Amniotic epithelial cell (primary cell): Measurements from ENCODE around the gene RYR1.
"Not testable (repeated sequence)": the region's sequence is repeated elsewhere in the genome, so short reads cannot be mapped to it uniquely, and the experiment has no call there.

Experiments used
- DNase-seq: peaks from one replicate; pipeline ENCODE4 v3.0.0-alpha.2; 2010; ENCODE audit warnings: low read depth

The RYR1 gene

DNA sequence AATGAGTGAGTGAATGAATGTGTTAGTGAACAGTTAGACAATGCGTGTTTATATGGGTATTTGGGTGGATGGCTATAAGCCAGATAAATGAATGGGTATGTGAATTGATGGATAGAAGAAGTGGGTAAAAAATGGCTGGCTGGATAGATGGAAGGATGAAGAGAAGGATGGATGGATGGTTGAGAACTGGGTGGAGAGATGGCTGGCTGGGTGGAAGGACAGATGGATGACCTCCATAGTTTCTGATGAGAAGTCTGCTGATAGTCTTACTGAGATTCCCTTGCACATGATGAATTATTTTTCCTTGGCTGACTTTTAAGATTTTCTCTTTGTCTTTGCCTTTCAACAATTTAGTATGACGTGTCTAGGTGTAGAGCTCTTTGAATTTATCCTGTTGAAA, 57.4 kb downstream of the RYR1 start:
- no peak for DNase-seq

DNA sequence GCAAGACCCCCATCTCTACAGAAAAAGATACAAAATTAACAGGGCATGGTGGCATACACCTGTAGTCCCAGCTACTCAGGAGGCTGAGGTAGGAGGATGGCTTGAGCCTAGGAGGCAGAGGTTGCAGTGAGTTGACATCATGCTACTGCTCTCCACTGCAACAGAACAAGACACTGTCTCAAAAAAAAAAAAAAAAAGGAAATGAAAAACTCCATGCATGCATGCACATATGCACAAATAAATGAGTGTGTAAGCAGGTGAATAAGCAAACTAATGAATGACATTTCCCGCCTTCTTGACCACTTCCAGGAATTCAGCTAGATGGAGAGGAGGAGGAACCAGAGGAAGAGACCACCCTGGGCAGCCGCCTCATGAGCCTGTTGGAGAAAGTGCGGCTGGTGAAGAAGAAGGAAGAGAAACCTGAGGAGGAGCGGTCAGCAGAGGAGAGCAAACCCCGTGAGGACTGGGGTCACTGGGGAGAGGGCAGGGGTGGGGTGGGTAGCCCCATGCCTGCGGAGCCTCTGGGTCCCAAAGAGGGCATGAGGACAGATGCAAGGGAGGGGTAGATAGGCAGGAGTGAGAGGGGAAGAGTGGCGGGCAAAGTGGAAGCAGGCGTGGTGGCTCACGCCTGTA, 58.8 kb downstream of the RYR1 start:
- no peak for DNase-seq

DNA sequence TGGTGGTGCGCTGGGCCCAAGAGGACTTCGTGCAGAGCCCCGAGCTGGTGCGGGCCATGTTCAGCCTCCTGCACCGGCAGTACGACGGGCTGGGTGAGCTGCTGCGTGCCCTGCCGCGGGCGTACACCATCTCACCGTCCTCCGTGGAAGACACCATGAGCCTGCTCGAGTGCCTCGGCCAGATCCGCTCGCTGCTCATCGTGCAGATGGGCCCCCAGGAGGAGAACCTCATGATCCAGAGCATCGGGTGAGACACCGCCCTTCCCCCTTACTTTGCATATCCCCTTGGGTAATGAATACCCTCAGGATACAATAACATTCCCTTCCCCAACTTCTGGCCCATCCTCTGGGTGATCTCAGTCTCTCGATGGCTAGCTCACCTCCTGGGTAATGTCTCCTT, 60.9 kb downstream of the RYR1 start:
- DNase-seq, result no peak

DNA sequence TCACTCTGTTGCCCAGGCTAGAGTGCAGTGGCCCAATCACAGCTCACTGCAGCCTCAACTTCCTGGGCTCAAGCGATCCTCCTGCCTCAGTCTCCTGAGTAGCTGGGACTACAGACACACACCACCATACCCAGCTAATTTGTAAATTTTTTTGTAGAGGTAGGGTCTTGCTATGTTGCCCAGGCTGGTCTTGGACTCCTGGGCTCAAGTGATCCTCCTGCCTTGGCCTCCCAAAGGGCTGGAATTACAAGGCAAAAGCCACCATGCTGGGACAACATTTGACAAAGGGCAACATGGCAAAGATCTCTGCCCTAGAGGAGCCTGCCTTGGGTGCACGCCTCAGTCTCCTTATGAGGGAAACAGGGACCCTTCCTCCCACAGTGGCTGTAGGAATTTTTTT, 61.9 kb downstream of the RYR1 start:
- DNase-seq, result not testable (repeated sequence)

DNA sequence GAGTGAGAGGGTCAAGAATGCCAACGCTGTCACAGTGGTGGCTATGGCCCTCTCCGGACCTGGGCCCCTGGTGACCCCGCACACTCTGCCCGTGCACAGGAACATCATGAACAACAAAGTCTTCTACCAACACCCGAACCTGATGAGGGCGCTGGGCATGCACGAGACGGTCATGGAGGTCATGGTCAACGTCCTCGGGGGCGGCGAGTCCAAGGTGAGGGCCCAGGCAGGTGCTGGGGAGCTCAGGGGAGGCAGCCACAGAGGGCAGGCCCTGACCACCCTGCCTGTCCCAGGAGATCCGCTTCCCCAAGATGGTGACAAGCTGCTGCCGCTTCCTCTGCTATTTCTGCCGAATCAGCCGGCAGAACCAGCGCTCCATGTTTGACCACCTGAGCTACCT, 62.6 kb downstream of the RYR1 start:
- no peak for DNase-seq

DNA sequence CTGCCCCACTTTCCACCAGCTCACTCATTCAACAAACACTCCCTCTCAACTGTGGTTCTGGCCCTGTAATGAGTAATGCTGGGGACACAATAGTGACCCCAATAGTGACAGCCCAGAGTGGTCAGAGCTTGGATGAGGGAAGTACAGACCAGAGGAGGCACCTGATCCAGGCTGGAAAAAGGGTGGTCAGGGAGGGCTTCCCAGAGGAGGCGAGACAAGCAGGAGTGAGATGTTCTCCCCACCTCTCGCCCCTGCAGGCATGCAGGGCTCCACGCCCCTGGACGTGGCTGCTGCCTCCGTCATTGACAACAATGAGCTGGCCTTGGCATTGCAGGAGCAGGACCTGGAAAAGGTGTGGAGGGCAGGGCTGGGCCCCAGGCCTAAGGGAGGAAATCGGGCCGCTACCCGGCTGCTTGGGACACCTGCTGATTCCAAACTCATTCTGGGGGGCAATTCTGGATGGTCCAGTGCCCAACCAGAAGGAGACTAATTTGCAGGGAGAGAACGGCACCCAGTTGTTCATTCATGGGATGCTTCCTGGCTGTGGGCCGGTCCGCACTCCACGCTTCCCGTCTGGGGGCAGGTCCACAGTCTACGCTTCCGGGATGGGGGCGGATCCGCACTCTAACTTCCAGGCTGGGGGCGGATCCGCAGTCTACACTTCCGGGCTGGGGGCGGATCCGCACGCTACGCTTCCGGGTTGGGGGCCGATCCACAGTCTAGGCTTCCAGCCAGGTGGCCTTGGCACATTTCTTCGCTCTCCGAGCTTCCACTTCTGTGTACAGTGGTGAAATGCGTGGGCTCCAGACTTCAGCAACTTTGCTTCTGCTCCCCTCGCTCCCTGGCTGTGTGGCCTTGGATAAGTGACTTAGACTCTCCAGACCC, 63.4 kb downstream of the RYR1 start:
- no peak for DNase-seq

DNA sequence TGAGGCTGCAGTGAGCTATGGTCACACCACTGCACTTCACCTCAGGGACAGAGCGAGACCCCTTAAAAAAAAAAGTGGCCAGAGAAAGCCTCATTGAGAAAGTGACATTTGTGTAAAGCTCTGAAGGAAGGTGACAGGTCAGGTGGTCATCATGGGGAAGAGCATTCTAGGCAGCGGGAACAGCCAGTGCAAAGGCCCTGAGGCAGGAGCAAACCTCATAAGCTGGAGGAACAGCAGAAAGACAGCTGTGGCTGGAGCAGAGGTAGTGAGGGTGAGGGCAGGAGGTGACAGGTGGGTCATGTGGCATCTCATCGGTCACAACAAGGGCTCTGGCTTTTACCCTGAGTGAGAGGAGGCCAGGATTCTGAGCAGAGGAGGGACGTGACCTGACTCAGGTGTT, 64.4 kb downstream of the RYR1 start:
- no peak for DNase-seq

DNA sequence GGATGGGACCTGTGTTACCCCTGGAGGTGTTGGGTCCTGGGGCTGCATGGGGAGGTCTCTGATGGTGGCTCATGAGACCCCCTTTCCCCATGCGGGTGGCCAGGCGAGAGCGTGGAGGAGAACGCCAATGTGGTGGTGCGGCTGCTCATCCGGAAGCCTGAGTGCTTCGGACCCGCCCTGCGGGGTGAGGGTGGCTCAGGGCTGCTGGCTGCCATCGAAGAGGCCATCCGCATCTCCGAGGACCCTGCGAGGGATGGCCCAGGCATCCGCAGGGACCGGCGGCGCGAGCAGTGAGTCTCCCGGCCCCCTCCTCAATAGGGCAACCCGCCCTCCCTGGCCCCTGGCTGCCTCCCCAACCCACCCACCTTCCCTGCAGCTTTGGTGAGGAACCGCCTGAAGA, 66.0 kb downstream of the RYR1 start:
- DNase-seq, result no peak

DNA sequence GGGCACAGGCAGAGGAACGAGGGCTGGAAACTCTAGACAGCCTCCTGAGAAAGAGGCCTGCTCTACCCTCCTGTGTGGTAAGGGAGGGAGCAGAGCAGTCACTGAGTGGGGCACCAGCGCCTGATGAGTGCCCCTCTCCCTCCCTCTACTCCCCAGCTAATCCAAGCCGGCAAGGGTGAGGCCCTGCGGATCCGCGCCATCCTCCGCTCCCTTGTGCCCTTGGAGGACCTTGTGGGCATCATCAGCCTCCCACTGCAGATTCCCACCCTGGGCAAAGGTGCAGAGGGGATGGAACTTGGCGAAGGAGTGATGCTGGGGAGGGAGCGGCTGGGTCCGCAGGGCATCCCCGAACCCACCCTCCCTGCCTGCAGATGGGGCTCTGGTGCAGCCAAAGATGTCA, 67.0 kb downstream of the RYR1 start:
- DNase-seq, result no peak

DNA sequence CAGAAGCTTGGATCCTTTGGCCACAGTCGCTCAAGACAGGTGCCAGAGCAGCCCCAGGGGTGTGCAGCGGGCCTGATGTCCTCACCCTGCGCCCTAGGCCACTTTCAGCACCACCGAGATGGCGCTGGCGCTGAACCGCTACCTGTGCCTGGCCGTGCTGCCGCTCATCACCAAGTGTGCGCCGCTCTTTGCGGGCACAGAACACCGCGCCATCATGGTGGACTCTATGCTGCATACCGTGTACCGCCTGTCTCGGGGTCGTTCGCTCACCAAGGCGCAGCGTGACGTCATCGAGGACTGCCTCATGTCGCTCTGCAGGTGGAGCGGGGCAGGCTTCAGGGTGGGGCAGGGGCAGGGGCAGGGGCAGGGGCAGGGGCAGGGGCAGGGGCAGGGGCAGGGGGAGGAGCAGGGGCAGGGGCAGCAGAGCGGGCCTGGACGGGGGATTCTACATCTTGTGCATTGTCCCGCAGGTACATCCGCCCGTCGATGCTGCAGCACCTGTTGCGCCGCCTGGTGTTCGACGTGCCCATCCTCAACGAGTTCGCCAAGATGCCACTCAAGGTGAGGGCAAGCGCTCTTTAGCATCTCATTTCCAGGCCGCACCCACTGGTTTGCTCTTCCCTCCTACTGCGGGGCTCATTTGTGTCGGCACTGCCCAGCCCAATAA, 69.1 kb downstream of the RYR1 start:
- DNase-seq, result no peak

DNA sequence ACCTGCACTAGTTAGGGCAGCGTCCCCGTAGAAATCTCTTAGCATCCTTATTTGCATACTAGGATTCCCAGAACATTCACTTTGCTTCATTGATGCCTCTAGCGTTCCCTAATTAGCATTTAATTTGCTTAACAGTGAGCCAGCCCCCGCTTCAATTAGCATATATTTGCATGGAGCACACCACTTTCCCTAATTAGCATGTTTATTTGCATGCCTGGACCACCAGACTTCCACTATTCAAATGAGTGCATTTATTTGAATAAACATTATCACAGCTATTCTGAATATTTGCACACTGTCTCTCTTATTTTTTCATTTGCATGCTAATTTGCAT, 69.6 kb downstream of the RYR1 start:
- no peak for DNase-seq

DNA sequence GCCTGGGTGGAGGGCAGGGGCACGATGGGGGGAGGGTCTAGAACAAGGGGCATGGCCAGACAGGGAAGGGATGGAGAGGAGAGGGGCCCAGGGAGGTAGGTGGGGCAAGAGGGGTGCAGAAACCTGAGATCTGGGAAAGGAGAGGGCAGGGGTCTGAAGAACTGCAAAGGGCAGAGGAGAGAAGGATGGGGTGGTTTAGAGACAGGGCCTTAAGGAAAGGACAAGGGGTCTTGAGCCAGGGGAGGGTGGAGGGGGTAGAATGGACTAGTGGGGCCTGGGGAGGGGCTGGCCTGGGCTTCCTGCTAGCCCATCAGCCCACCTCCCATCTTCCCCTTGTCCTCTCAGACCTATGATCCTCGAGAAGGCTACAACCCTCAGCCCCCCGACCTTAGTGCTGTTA, 72.5 kb downstream of the RYR1 start:
- DNase-seq, result no peak

DNA sequence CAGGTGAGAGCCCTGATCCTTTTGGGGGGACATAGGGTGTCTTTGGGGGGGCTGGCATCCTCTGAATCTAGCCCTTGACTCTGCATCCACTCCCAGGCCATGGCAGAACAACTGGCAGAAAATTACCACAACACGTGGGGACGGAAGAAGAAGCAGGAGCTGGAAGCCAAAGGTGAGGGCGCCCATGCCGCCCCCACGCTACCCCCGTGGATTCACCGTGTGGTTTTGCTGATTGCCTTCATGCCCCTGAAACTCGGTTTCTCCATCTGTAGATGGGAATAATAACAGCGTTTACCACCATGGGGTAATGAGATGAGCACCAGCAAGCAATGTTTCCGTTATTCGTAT, 72.9 kb downstream of the RYR1 start:
- no peak for DNase-seq

DNA sequence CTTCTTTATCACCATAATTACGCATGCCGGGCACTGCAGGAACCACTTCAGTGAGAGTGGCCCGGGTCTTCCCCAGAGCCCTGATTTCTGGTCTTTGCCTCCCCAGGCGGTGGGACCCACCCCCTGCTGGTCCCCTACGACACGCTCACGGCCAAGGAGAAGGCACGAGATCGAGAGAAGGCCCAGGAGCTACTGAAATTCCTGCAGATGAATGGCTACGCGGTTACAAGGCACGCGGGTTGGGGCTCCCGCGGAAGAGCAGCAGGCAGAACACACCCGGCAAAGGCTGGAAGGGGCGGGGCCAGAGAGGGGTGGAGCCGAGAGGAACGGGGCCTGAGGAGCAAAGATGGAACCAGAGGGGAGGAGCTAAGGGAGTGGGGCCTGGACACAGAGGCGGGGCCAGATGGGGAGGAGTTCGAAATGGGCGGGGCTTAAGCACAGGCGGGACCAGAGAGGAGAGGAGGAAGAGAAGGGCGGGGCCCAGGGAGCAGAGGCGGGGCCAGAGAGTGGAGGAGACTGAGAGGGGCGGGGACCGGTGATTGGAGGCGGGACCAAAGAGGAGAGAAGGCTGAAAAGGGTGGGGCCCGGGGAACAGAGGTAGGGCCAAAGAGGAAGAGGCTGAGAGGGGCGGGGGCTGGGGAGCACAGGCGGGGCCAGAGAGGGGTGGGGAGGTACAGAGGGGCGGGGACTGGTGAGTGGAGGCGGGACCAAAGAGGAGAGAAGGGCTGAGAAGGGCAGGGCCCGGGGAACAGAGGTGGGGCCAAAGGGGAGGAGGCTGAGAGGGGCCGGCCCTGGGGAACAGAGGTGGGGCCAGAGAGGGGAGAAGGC, 73.4 kb downstream of the RYR1 start:
- DNase-seq, result peak; percentile 61

DNA sequence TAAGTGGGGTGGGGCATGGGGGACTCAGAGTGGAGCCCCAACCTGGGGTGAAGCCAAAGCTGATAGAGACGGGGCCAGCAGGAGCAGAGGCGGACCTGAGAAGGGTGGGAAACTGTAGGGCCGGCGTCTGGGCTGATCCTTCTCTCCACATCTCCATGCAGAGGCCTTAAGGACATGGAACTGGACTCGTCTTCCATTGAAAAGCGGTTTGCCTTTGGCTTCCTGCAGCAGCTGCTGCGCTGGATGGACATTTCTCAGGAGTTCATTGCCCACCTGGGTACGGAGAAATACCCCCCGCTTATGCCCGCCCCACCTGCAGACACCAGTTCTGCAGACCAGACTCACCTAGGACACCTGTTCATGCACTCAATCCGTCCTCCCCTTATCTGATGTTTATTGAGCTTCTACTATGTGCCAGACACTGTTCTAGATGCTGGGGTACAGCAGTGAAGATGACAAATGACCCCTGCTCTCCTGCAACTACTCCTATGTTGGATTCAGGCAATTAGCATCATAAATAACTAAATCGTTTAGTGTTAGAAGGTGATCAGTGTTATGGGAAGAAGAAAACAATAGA, 74.1 kb downstream of the RYR1 start:
- no peak for DNase-seq

DNA sequence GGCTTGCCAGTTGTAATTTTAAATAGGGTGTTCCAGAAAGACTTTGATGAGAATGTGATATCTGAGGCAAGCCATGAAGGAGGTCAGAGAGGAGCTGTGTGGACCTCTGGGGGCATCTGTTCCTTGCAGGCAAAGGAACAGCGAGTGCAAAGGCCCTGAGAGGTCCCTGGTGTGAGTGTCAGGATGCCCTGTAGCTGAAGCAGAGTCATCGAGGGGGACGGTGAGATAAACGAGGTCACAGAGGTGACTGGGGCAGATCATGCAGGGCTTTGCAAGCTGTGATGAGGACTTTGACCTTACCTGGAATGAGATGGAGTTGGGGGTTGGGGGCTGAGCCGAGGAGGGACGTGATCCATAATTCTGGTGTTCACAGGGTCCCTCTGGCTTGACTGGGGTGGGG, 75.0 kb downstream of the RYR1 start:
- no peak for DNase-seq

DNA sequence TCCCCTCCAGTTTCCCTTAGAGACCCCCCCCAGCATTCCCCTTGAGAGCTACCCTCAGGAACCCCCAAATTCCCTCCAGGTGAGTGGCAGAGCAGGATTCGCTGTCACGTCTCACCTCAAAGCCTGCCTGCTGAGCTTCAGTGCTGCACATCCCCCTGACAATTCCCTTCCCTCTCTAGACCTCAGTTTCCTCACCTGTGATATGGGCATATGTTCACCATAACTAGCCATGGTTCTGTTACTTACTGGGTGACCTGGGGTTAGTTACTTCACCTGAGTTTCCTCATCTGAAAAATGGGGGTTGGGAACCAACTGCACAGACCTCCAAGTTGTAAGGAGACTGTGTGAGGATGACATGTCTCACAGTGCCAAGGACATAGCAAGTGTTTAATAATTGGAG, 75.5 kb downstream of the RYR1 start:
- DNase-seq, result no peak

DNA sequence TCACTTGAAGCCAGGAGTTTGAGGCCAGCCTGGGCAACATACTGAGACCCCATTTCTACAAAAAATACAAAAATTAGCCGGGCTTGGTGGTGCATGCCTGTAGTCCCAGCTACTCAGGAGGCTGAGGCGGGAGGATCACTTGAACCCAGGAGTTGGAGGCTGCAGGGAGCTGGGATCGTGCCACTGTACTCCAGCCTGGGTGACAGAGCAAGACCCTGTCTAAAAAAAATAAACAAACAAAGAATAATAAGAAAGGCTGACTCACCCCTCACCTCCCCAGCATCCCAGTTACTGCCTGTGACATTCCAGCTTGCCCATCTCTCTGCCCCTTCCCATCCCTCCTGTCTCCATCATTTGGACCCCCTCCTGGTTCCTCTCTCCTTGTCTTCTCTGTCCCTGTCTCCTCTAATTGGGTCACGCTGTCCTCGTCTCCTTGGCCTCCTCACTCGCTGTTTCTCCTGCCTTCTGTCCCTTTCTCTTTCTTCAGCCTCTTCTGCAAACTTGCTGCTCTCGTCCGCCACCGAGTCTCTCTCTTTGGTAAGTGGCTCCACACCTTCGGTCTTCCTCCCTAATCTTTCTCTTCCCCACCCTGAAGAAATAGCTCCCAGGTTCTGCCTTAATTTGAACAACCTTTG, 77.7 kb downstream of the RYR1 start:
- no peak for DNase-seq

DNA sequence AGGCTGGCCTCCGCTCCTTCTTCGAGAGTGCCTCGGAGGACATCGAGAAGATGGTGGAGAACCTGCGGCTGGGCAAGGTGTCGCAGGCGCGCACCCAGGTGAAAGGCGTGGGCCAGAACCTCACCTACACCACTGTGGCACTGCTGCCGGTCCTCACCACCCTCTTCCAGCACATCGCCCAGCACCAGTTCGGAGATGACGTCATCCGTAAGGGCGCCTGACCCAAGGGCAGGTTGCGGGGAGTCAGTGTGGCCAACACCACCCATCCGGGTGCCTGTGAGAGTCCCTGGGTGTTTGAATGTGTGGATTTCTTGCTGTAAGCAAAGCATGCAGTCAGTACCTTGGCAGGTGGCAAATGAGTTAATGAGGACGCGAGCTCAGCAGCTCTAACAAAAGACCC, 78.8 kb downstream of the RYR1 start:
- no peak for DNase-seq

DNA sequence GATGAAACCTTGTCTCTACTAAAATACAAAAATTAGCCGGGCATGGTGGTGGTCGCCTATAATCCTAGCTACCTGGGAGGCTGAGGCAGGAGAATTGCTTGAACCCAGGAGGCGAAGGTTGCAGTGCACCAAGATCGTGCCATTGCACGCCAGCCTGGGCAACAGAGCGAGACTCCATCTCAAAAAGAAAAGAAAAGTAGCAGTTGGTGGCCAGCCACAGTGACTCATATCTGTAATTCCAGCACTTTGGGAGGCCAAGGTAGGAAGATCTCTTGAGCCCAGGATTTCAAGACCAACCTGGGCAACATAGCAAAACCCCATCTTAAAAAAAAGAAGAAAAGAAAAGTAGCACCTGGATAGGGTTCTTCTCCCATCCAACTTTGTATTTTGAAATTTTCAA, 79.7 kb downstream of the RYR1 start:
- DNase-seq, result not testable (repeated sequence)

DNA sequence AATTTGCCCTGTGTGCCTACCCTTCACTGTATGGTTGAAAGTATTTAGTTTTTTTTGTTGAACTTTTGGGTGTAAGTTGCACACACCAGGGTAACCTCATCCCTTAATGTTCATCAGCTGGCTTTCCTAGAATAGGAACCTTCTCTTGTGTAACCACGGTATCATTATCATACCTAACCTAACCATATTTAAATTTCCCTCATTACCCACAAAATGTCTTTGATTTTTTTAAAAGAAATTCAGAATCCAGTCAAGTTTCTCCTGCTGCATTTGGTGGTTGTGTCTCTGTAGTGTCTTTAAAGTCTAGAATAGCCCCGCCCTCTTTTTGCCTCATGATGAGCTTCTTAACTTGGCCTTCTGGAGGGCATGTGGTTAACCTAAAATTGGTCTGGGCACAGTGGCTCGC, 80.3 kb downstream of the RYR1 start:
- no peak for DNase-seq
